Erythroblast (primary cell): ENCODE measurements around the gene PCDHGA2.

Experiments
- GATA1 ChIP-seq: IDR thresholded peaks from 2 replicates; pipeline ENCODE4 v1.6.1; 2011; ENCODE audit warnings: low read depth, mild to moderate bottlenecking, control low read depth, low read length, moderate library complexity
- POLR2A ChIP-seq: IDR thresholded peaks from 2 replicates; pipeline ENCODE4 v1.6.1; 2011; ENCODE audit warnings: mild to moderate bottlenecking, low read length

DNA sequence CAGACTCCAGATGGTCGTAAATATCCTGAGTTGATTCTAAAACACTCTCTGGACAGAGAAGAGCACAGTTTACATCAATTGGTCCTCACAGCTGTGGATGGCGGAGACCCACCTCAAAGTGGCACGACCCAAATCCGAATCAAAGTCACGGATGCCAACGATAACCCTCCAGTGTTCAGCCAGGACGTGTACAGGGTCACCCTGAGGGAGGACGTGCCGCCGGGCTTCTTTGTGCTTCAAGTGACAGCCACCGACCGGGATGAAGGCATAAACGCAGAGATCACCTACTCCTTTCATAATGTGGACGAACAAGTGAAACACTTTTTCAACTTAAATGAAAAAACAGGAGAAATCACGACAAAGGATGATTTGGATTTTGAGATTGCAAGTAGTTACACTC, 22.1 kb downstream of the PCDHGA2 start:
- TF ChIP-seq POLR2A (no peak), GATA1 (no peak)
